OCI-LY7 (cell line): ENCODE measurements around the gene PARD3. TPM values are rescaled to one million over a fixed set of nuclear protein-coding genes. Genes with fewer than 3 reads are reported as not detected.

Experiments used
- BruUV-seq: library from RNA; stranded (reverse); fragments of 400-500 nt; replicated peaks from 2 replicates; lab custom pipeline; 2021; lab: Mats Ljungman, UMichigan
- CTCF ChIA-PET: fragments of 300-600 bp; sonication (Branson Sonifier 250); formaldehyde crosslinking; loops from one replicate; lab custom pipeline; 2022; ENCODE audit warnings: antibody characterized with exemption; ENCODE audit not compliant: unreplicated experiment; lab: Charles Lee
- POLR2A ChIA-PET: fragments of 300-600 bp; sonication (Branson Sonifier 250); formaldehyde crosslinking; loops from one replicate; lab custom pipeline; 2022; ENCODE audit warnings: antibody characterized with exemption; lab: Charles Lee
- DNase-seq: peaks from one replicate; pipeline ENCODE4 v3.0.0-alpha.2; 2015; ENCODE audit warnings: low spot score
- H2AFZ ChIP-seq: fragments of 200-600 bp; sonication (generic), shearing (Covaris generic); 2 replicates; pipeline ENCODE4 v1.6.1; 2014; ENCODE audit warnings: mild to moderate bottlenecking, antibody characterized with exemption, low read length, moderate library complexity
- H3K27ac ChIP-seq: fragments of 200-600 bp; sonication (generic); 2 replicates; pipeline ENCODE4 v1.5.1; 2014; ENCODE audit warnings: mixed run types, low read depth, mild to moderate bottlenecking, moderate library complexity, low read length, inconsistent platforms; ENCODE audit not compliant: poor library complexity, severe bottlenecking
- H3K36me3 ChIP-seq: fragments of 200-600 bp; sonication (generic); 2 replicates; pipeline ENCODE4 v1.6.1; 2014; ENCODE audit warnings: mild to moderate bottlenecking, antibody characterized with exemption, low read length, moderate library complexity, mixed read lengths; ENCODE audit not compliant: insufficient read depth
- H3K4me1 ChIP-seq: fragments of 200-600 bp; sonication (generic); 2 replicates; pipeline ENCODE4 v1.5.1; 2014; ENCODE audit warnings: mild to moderate bottlenecking, low read length; ENCODE audit not compliant: insufficient read depth, poor library complexity, severe bottlenecking
- H3K4me2 ChIP-seq: fragments of 200-600 bp; sonication (generic); 2 replicates; pipeline ENCODE4 v1.6.1; 2014; ENCODE audit warnings: mild to moderate bottlenecking, low read length
- H3K4me3 ChIP-seq: fragments of 200-600 bp; sonication (generic); 2 replicates; pipeline ENCODE4 v1.5.1; 2014; ENCODE audit warnings: mild to moderate bottlenecking, low read depth, low read length; ENCODE audit not compliant: poor library complexity, severe bottlenecking
- H3K79me2 ChIP-seq: fragments of 200-600 bp; sonication (generic); 2 replicates; pipeline ENCODE4 v1.6.1; 2016; ENCODE audit warnings: low read depth, mild to moderate bottlenecking, low read length, moderate library complexity, mixed read lengths; ENCODE audit not compliant: insufficient read depth
- H3K9me2 ChIP-seq: fragments of 200-600 bp; sonication (generic); 2 replicates; pipeline ENCODE4 v1.6.1; 2016; ENCODE audit warnings: mild to moderate bottlenecking, low read length, mixed read lengths; ENCODE audit not compliant: insufficient read depth
- H3K9me3 ChIP-seq: fragments of 200-600 bp; sonication (generic); 2 replicates; pipeline ENCODE4 v1.6.1; 2014; ENCODE audit warnings: mild to moderate bottlenecking, mixed run types, low read length, mixed read lengths
- H4K20me1 ChIP-seq: fragments of 200-600 bp; sonication (generic); 2 replicates; pipeline ENCODE4 v1.6.1; 2014; ENCODE audit warnings: mild to moderate bottlenecking, antibody characterized with exemption, low read length, moderate library complexity, mixed read lengths; ENCODE audit not compliant: insufficient read depth
- CTCF ChIP-seq: fragments of 200-600 bp; sonication (generic); conservative IDR thresholded peaks from 2 replicates; pipeline ENCODE4 v1.5.1; 2014; ENCODE audit warnings: mild to moderate bottlenecking, antibody characterized with exemption, low read length, moderate library complexity, mixed read lengths
- EZH2phosphoT487 ChIP-seq: fragments of 200-600 bp; sonication (generic); IDR thresholded peaks from 2 replicates; pipeline ENCODE4 v1.6.1; 2018; ENCODE audit warnings: low read depth, borderline replicate concordance, mild to moderate bottlenecking, mixed run types, antibody characterized with exemption, low read length, moderate library complexity, mixed read lengths
- intact Hi-C: fragments of 100-400 bp; cut with micrococcal nuclease; formaldehyde crosslinking; loops from one replicate; pipeline ENCODE4 v1.10.0; 2022; ENCODE audit not compliant: unreplicated experiment
- total RNA-seq, 2 experiments: library from RNA; depleted of rRNA in 1 of 2; stranded (reverse); fragments of >200 nt in 1 of 2; shearing (Covaris generic) in 1 of 2; gene quantifications; 2 replicates each; pipeline ENCODE4 v1.2.3, GENCODE V29; 2014 to 2022

The PARD3 gene
- total RNA-seq, 2 experiments from 2014 or later = not detected

GRCh38 chr10:34491678-34492077 lies 323.4 kb downstream of the PARD3 start:
- intact Hi-C loops = no loop called here
- TF ChIP-seq EZH2phosphoT487 (no peak), CTCF (no peak)
- Histone ChIP-seq H4K20me1 (no peaks in the 10 kb centered on the region), H3K27ac (no peak overlapping the region), H3K4me1 (no peaks in the 10 kb centered on the region), H3K9me3 (no peaks in the 10 kb centered on the region), H3K36me3 (no peaks in the 10 kb centered on the region), H2AFZ (no peak overlapping the region), H3K9me2 (no peaks in the 10 kb centered on the region), H3K4me2 (no peak overlapping the region), H3K4me3 (no peak overlapping the region), H3K79me2 (no peaks in the 10 kb centered on the region)
- no peak for DNase-seq
- ChIA-PET POLR2A (interaction anchor here (0.9 kb wide), 1 partner anchor 17 kb away, joined by 3 read pairs; no protein-coding TSS in a partner anchor), CTCF (no interaction called here)
- no TSS peak for BruUV-seq

GRCh38 chr10:34489973-34490745 lies 324.9 kb downstream of the PARD3 start:
- intact Hi-C loops = no loop called here
- Histone ChIP-seq H3K36me3 (no peaks in the 10 kb centered on the region), H3K4me2 (no peak overlapping the region), H4K20me1 (no peaks in the 10 kb centered on the region), H3K9me3 (no peaks in the 10 kb centered on the region), H3K4me3 (no peak overlapping the region), H3K4me1 (no peaks in the 10 kb centered on the region), H3K9me2 (no peaks in the 10 kb centered on the region), H2AFZ (no peak overlapping the region), H3K27ac (no peak overlapping the region), H3K79me2 (no peaks in the 10 kb centered on the region)
- ChIA-PET POLR2A (no interaction called here), CTCF (no interaction called here)
- TF ChIP-seq EZH2phosphoT487 (no peak), CTCF (no peak)
- no peak for DNase-seq
- no TSS peak for BruUV-seq

- POLR2A ChIA-PET = interaction anchor here (0.6 kb wide), 1 partner anchor 313 kb away, joined by 3 read pairs; no protein-coding TSS in a partner anchor
These were observed 325.7 kb downstream of the PARD3 start for GRCh38 chr10:34489411-34489810.

More at GRCh38 chr10:34489411-34489810, 325.7 kb downstream of the PARD3 start:
- intact Hi-C loops = no loop called here
- no peaks in the 10 kb centered on the region for H3K79me2 ChIP-seq
- H3K36me3 ChIP-seq = no peaks in the 10 kb centered on the region
- H4K20me1 ChIP-seq = no peaks in the 10 kb centered on the region
- H3K4me1 ChIP-seq = no peaks in the 10 kb centered on the region
- no peaks in the 10 kb centered on the region for H3K9me2 ChIP-seq
- TF ChIP-seq EZH2phosphoT487 = no peak
- TF ChIP-seq CTCF = no peak
- BruUV-seq = no TSS peak
- H3K4me3 ChIP-seq = no peak overlapping the region
- no peak overlapping the region for H3K4me2 ChIP-seq
- no peaks in the 10 kb centered on the region for H3K9me3 ChIP-seq
- H3K27ac ChIP-seq = no peak overlapping the region
- DNase-seq = no peak
- H2AFZ ChIP-seq = no peak overlapping the region
- CTCF ChIA-PET = no interaction called here
